Measurements from ENCODE around the gene XRCC4. TPM values are rescaled to one million over a fixed set of nuclear protein-coding genes. Genes with fewer than 3 reads are reported as not detected.

Gene XRCC4
- polyA plus RNA-seq, 1 donor from 2014 or later: 22.9 TPM

DNA sequence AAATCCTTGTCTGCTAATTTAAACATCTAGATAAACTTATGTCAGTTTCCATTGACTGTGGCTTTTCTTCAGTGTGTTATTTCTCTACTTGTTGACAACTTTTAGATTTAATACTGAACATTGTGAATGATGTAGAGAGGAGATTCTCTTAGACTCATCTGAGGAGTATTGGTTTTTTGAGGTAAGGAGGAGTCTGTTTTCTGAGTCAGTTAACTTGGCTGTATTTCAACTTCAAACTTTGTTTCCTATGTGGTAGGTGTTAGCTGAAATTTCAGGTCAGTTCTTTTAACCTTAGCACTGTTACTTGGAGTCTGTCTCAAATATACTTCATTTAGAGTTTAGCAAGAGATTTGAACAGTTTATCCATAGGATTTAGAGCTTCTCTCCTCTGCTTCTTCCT lies 67.9 kb downstream of the XRCC4 start:
- H3K79me2 ChIP-seq (replicated peaks; ENCODE audit: insufficient read depth, low read length): no peaks in the 10 kb centered on the region
- TF ChIP-seq EP300 (conservative IDR thresholded peaks at IDR 0.05; ENCODE audit: poor library complexity, severe bottlenecking) (no peak), EZH2 (IDR thresholded peaks at IDR 0.05; ENCODE audit: borderline replicate concordance, insufficient read depth, low read length, poor library complexity, severe bottlenecking) (no peak), MXI1 (conservative IDR thresholded peaks at IDR 0.05; ENCODE audit: poor library complexity, severe bottlenecking) (no peak), CTCF (IDR thresholded peaks at IDR 0.05; ENCODE audit: poor library complexity, severe bottlenecking) (no peak), TAF1 (IDR thresholded peaks at IDR 0.05; ENCODE audit: low read depth) (no peak), POLR2AphosphoS5 (IDR thresholded peaks at IDR 0.05) (no peak), RAD21 (conservative IDR thresholded peaks at IDR 0.05) (no peak), SMC3 (conservative IDR thresholded peaks at IDR 0.05; ENCODE audit: poor library complexity) (no peak)
- TF ChIP-seq, protein P1, sequence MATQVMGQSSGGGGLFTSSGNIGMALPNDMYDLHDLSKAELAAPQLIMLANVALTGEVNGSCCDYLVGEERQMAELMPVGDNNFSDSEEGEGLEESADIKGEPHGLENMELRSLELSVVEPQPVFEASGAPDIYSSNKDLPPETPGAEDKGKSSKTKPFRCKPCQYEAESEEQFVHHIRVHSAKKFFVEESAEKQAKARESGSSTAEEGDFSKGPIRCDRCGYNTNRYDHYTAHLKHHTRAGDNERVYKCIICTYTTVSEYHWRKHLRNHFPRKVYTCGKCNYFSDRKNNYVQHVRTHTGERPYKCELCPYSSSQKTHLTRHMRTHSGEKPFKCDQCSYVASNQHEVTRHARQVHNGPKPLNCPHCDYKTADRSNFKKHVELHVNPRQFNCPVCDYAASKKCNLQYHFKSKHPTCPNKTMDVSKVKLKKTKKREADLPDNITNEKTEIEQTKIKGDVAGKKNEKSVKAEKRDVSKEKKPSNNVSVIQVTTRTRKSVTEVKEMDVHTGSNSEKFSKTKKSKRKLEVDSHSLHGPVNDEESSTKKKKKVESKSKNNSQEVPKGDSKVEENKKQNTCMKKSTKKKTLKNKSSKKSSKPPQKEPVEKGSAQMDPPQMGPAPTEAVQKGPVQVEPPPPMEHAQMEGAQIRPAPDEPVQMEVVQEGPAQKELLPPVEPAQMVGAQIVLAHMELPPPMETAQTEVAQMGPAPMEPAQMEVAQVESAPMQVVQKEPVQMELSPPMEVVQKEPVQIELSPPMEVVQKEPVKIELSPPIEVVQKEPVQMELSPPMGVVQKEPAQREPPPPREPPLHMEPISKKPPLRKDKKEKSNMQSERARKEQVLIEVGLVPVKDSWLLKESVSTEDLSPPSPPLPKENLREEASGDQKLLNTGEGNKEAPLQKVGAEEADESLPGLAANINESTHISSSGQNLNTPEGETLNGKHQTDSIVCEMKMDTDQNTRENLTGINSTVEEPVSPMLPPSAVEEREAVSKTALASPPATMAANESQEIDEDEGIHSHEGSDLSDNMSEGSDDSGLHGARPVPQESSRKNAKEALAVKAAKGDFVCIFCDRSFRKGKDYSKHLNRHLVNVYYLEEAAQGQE (IDR thresholded peaks at IDR 0.05; ENCODE audit: borderline replicate concordance): no peak
- H3K27me3 ChIP-seq (ENCODE audit: insufficient read depth, low read depth, low read length): no peaks in the 10 kb centered on the region
- no peaks in the 10 kb centered on the region for H4K20me1 ChIP-seq (ENCODE audit: insufficient read depth)
- no peaks in the 10 kb centered on the region for H3K9me2 ChIP-seq (ENCODE audit: insufficient read depth, low read length)
- H3F3A ChIP-seq (ENCODE audit: insufficient read depth, low read length, poor library complexity, severe bottlenecking): no peaks in the 10 kb centered on the region
- no peak overlapping the region for H3K4me3 ChIP-seq (ENCODE audit: low read length)
- no peaks in the 10 kb centered on the region for H3K9me3 ChIP-seq (ENCODE audit: low read length)
- no peak overlapping the region for H3K4me2 ChIP-seq (ENCODE audit: low read length)
- no peak overlapping the region for H3K9ac ChIP-seq (ENCODE audit: low read length)
- H3K36me3 ChIP-seq (ENCODE audit: insufficient read depth, low read length): no peaks in the 10 kb centered on the region
- H2AFZ ChIP-seq (ENCODE audit: low read depth, low read length): no peak overlapping the region
- H3K27ac ChIP-seq (ENCODE audit: low read length): no peak overlapping the region

- no peaks in the 10 kb centered on the region for H3K27me3 ChIP-seq (ENCODE audit: insufficient read depth, low read depth, low read length)
- no peak overlapping the region for H3K4me2 ChIP-seq (ENCODE audit: low read length)
- no peaks in the 10 kb centered on the region for H3K9me2 ChIP-seq (ENCODE audit: insufficient read depth, low read length)
- no peak overlapping the region for H3K27ac ChIP-seq (ENCODE audit: low read length)
- no peak overlapping the region for H3K9ac ChIP-seq (ENCODE audit: low read length)
- no peaks in the 10 kb centered on the region for H4K20me1 ChIP-seq (ENCODE audit: insufficient read depth)
- no peaks in the 10 kb centered on the region for H3K36me3 ChIP-seq (ENCODE audit: insufficient read depth, low read length)
- H3K9me3 ChIP-seq (ENCODE audit: low read length): no peaks in the 10 kb centered on the region
- no peak overlapping the region for H2AFZ ChIP-seq (ENCODE audit: low read depth, low read length)
- TF ChIP-seq SMC3 (conservative IDR thresholded peaks at IDR 0.05; ENCODE audit: poor library complexity) (no peak), TAF1 (IDR thresholded peaks at IDR 0.05; ENCODE audit: low read depth) (no peak), RAD21 (conservative IDR thresholded peaks at IDR 0.05) (no peak), EZH2 (IDR thresholded peaks at IDR 0.05; ENCODE audit: borderline replicate concordance, insufficient read depth, low read length, poor library complexity, severe bottlenecking) (no peak), EP300 (conservative IDR thresholded peaks at IDR 0.05; ENCODE audit: poor library complexity, severe bottlenecking) (no peak), CTCF (IDR thresholded peaks at IDR 0.05; ENCODE audit: poor library complexity, severe bottlenecking) (no peak), MXI1 (conservative IDR thresholded peaks at IDR 0.05; ENCODE audit: poor library complexity, severe bottlenecking) (no peak), POLR2AphosphoS5 (IDR thresholded peaks at IDR 0.05) (no peak)
- TF ChIP-seq, protein P1 (IDR thresholded peaks at IDR 0.05; ENCODE audit: borderline replicate concordance): no peak
- no peaks in the 10 kb centered on the region for H3K79me2 ChIP-seq (replicated peaks; ENCODE audit: insufficient read depth, low read length)
- H3K4me3 ChIP-seq (ENCODE audit: low read length): no peak overlapping the region
- no peaks in the 10 kb centered on the region for H3F3A ChIP-seq (ENCODE audit: insufficient read depth, low read length, poor library complexity, severe bottlenecking)
These were observed 68.6 kb downstream of the XRCC4 start for GRCh38 chr5:83145882-83146331.
